Astrocyte (in vitro differentiated cells and primary cell): ENCODE measurements around the gene PCSK5. TPM values are rescaled to one million over a fixed set of nuclear protein-coding genes. Genes with fewer than 3 reads are reported as not detected.

Experiments used
- DNase-seq: peaks from one replicate; pipeline ENCODE4 v3.0.0-alpha.2; 2010; ENCODE audit warnings: low read depth
- FAIRE-seq: peaks from 2 replicates; lab custom pipeline; 2011; peaks lifted over from hg19 to GRCh38; lab: Jason Lieb, UNC
- H2AFZ ChIP-seq: 2 replicates; pipeline ENCODE4 v1.6.0; 2012; ENCODE audit warnings: low read depth, low read length, inconsistent platforms
- H3K27ac ChIP-seq: 2 replicates; pipeline ENCODE4 v1.5.1; 2011; ENCODE audit warnings: low read depth, low read length, inconsistent platforms
- H3K27me3 ChIP-seq: 2 replicates; pipeline ENCODE4 v1.6.0; 2011; ENCODE audit warnings: low read length, inconsistent platforms; ENCODE audit not compliant: insufficient read depth
- H3K36me3 ChIP-seq: 2 replicates; pipeline ENCODE4 v1.5.1; 2011; ENCODE audit warnings: low read length, inconsistent platforms; ENCODE audit not compliant: insufficient read depth
- H3K4me1 ChIP-seq: 2 replicates; pipeline ENCODE4 v1.5.1; 2011; ENCODE audit warnings: low read length, inconsistent platforms; ENCODE audit not compliant: insufficient read depth
- H3K4me2 ChIP-seq: 2 replicates; pipeline ENCODE4 v1.6.0; 2012; ENCODE audit warnings: low read length, inconsistent platforms
- H3K4me3 ChIP-seq: 2 replicates; pipeline ENCODE4 v1.5.1; 2011; ENCODE audit warnings: low read depth, mild to moderate bottlenecking, low read length, inconsistent platforms; ENCODE audit not compliant: insufficient read depth
- H3K79me2 ChIP-seq: 2 replicates; pipeline ENCODE4 v1.6.0; 2012; ENCODE audit warnings: mild to moderate bottlenecking, low read length, inconsistent platforms; ENCODE audit not compliant: insufficient read depth
- H3K9ac ChIP-seq: 2 replicates; pipeline ENCODE4 v1.6.0; 2012; ENCODE audit warnings: mild to moderate bottlenecking, low read length, inconsistent platforms
- H3K9me3 ChIP-seq: 2 replicates; pipeline ENCODE4 v1.5.1; 2012; ENCODE audit warnings: low read depth, mild to moderate bottlenecking, low read length, inconsistent platforms; ENCODE audit not compliant: insufficient read depth
- H4K20me1 ChIP-seq: 2 replicates; pipeline ENCODE4 v1.6.0; 2012; ENCODE audit warnings: low read length, inconsistent platforms; ENCODE audit not compliant: insufficient read depth
- H3K27ac Mint-ChIP-seq: one replicate; pipeline ENCODE4 v1.8.0; 2021; ENCODE audit warnings: mild to moderate bottlenecking, mixed read lengths; ENCODE audit not compliant: unreplicated experiment
- H3K27me3 Mint-ChIP-seq: one replicate; pipeline ENCODE4 v1.8.0; 2021; ENCODE audit warnings: low read depth, mixed read lengths; ENCODE audit not compliant: unreplicated experiment
- H3K36me3 Mint-ChIP-seq: one replicate; pipeline ENCODE4 v1.8.0; 2021; ENCODE audit warnings: low read depth, mixed read lengths; ENCODE audit not compliant: unreplicated experiment
- H3K4me1 Mint-ChIP-seq: one replicate; pipeline ENCODE4 v1.8.0; 2021; ENCODE audit warnings: low read depth, mixed read lengths; ENCODE audit not compliant: unreplicated experiment
- H3K4me3 Mint-ChIP-seq: one replicate; pipeline ENCODE4 v1.8.0; 2021; ENCODE audit warnings: mild to moderate bottlenecking, moderate library complexity, mixed read lengths; ENCODE audit not compliant: unreplicated experiment
- H3K9me3 Mint-ChIP-seq: one replicate; pipeline ENCODE4 v1.8.0; 2021; ENCODE audit warnings: mild to moderate bottlenecking, mixed read lengths; ENCODE audit not compliant: unreplicated experiment
- EZH2 ChIP-seq: IDR thresholded peaks from 2 replicates; pipeline ENCODE4 v1.6.1; 2012; ENCODE audit warnings: mild to moderate bottlenecking, low read length, inconsistent platforms; ENCODE audit not compliant: insufficient read depth
- total RNA-seq: library from RNA; stranded (reverse); gene quantifications from 2 replicates; pipeline ENCODE4 v1.2.1, GENCODE V29; 2021
- TF ChIP-seq, protein P1 (sequence below): IDR thresholded peaks from 2 replicates; pipeline ENCODE4 v1.5.1; 2011; ENCODE audit warnings: low read depth, mild to moderate bottlenecking, inconsistent platforms, low read length, moderate library complexity; ENCODE audit not compliant: insufficient read depth

The PCSK5 gene
- total RNA-seq, 1 donor from 2014 or later, result 13.1 TPM

DNA sequence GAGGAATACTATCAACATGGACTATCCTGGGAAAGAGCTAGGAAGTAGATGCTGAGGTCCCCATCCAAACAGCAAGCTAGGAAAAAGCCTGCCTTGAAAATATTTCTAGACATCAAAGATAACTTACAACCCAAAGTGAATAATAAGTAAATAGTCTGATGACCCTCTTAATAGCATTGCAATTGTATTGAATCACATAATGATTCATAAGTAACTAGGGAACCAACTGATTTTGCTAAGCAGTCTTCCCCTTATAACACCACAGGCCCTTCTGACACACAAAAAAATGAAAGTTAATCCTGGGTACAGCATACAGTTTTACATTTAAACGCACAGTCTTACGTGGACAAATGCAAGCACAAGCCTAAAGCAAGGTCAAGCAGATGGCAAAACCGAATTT, 304.4 kb downstream of the PCSK5 start:
- Histone ChIP-seq H3K27me3 (no peaks in the 10 kb centered on the region), H3K79me2 (no peaks in the 10 kb centered on the region), H4K20me1 (no peaks in the 10 kb centered on the region), H3K27ac (no peak overlapping the region), H2AFZ (no peak overlapping the region), H3K4me1 (no peaks in the 10 kb centered on the region), H3K9me3 (no peaks in the 10 kb centered on the region), H3K4me3 (no peak overlapping the region), H3K36me3 (no peaks in the 10 kb centered on the region), H3K9ac (no peak overlapping the region), H3K4me2 (no peak overlapping the region)
- Mint-ChIP-seq H3K27ac (no peak overlapping the region), H3K36me3 (peaks cover 3% of the 10 kb centered on the region), H3K27me3 (no peaks in the 10 kb centered on the region), H3K9me3 (no peaks in the 10 kb centered on the region), H3K4me3 (no peak overlapping the region), H3K4me1 (no peaks in the 10 kb centered on the region)
- TF ChIP-seq, protein P1, sequence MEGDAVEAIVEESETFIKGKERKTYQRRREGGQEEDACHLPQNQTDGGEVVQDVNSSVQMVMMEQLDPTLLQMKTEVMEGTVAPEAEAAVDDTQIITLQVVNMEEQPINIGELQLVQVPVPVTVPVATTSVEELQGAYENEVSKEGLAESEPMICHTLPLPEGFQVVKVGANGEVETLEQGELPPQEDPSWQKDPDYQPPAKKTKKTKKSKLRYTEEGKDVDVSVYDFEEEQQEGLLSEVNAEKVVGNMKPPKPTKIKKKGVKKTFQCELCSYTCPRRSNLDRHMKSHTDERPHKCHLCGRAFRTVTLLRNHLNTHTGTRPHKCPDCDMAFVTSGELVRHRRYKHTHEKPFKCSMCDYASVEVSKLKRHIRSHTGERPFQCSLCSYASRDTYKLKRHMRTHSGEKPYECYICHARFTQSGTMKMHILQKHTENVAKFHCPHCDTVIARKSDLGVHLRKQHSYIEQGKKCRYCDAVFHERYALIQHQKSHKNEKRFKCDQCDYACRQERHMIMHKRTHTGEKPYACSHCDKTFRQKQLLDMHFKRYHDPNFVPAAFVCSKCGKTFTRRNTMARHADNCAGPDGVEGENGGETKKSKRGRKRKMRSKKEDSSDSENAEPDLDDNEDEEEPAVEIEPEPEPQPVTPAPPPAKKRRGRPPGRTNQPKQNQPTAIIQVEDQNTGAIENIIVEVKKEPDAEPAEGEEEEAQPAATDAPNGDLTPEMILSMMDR, result no peak
- FAIRE-seq (peak; percentile 29), DNase-seq (peak; percentile 59)

DNA sequence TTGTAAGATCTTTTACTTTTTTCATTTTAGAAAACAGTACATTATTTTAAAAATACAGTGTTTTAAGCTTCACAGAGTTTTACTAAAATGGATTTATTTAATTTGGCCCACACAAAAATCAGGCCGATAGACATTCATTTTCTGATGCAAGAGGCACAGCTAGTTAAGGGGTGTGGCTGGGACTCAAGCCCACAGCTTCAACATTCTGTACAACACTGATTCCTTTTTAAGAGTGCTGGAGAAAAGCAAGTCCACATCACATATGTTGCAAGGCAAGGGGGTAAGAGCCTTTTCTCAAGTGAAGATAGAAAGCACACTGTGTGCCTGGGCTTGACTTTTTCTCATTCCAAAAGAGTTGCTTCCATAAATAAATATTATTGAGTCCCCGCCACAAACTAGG, 307.9 kb downstream of the PCSK5 start:
- H3K4me3 ChIP-seq, result no peak overlapping the region
- no peaks in the 10 kb centered on the region for H3K9me3 ChIP-seq
- H3K4me2 ChIP-seq, result no peak overlapping the region
- no peaks in the 10 kb centered on the region for H3K27me3 ChIP-seq
- no peaks in the 10 kb centered on the region for H3K36me3 ChIP-seq
- DNase-seq (no peak), FAIRE-seq (no peak)
- H3K4me3 Mint-ChIP-seq, result no peak overlapping the region
- no peaks in the 10 kb centered on the region for H3K4me1 ChIP-seq
- H2AFZ ChIP-seq, result no peak overlapping the region
- TF ChIP-seq, protein P1, result no peak
- TF ChIP-seq EZH2, result no peak
- H4K20me1 ChIP-seq, result no peaks in the 10 kb centered on the region
- H3K4me1 Mint-ChIP-seq, result peaks cover 5% of the 10 kb centered on the region
- no peak overlapping the region for H3K9ac ChIP-seq
- H3K27ac ChIP-seq, result no peak overlapping the region
- H3K27ac Mint-ChIP-seq, result peak overlapping the region; percentile 43
- H3K79me2 ChIP-seq, result no peaks in the 10 kb centered on the region
- H3K36me3 Mint-ChIP-seq, result no peaks in the 10 kb centered on the region
- no peaks in the 10 kb centered on the region for H3K9me3 Mint-ChIP-seq
- H3K27me3 Mint-ChIP-seq, result no peaks in the 10 kb centered on the region

DNA sequence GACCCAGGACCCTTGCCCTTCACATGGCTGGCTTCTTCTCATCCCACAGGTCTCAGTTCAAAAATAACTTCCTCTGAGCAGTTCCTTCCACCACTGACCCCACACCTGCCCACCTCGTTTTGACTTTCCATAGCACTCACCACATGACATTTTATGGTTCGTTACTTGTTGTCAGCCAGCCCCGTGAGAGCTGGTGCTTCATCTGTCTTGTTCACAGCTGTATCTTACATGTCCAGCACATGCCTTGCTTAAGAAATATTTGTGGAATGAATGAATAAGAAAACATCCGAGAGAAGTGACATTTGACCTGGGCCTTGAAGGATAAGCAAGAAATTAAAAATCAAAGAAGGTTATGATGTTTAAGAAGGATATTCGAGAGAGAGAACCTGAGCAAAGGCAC, 309.8 kb downstream of the PCSK5 start:
- Mint-ChIP-seq H3K36me3 (no peaks in the 10 kb centered on the region), H3K27ac (no peak overlapping the region), H3K9me3 (no peaks in the 10 kb centered on the region), H3K4me1 (peaks cover 5% of the 10 kb centered on the region), H3K27me3 (no peaks in the 10 kb centered on the region), H3K4me3 (no peak overlapping the region)
- no peak overlapping the region for H3K4me2 ChIP-seq
- no peak for TF ChIP-seq EZH2
- TF ChIP-seq, protein P1, result no peak
- H3K79me2 ChIP-seq, result no peaks in the 10 kb centered on the region
- no peaks in the 10 kb centered on the region for H3K9me3 ChIP-seq
- H4K20me1 ChIP-seq, result no peaks in the 10 kb centered on the region
- no peaks in the 10 kb centered on the region for H3K36me3 ChIP-seq
- FAIRE-seq (no peak), DNase-seq (no peak)
- no peak overlapping the region for H2AFZ ChIP-seq
- no peak overlapping the region for H3K27ac ChIP-seq
- no peaks in the 10 kb centered on the region for H3K27me3 ChIP-seq
- H3K4me3 ChIP-seq, result no peak overlapping the region
- no peak overlapping the region for H3K9ac ChIP-seq
- H3K4me1 ChIP-seq, result no peaks in the 10 kb centered on the region
